Liver (tissue), 9 donors: ENCODE data around the gene MAB21L4. TPM values are rescaled to one million over a fixed set of nuclear protein-coding genes. Genes with fewer than 3 reads are reported as not detected.

ENCODE experiments used
- DNase-seq: peaks from one replicate; pipeline ENCODE4 v3.0.0-alpha.2; 2017; ENCODE audit warnings: low spot score
- H3K27ac ChIP-seq, 2 donors: one replicate each; pipeline ENCODE4 v1.7.0; 2013; ENCODE audit warnings: inconsistent platforms in 2 of 2, low read length in 2 of 2, control low read depth in 1 of 2, low read depth in 1 of 2, mild to moderate bottlenecking in 1 of 2
- H3K27me3 ChIP-seq, 4 donors: one replicate each; pipeline versions ENCODE4 v1.6.1 to v1.7.0; 2013; ENCODE audit warnings: low read length in 3 of 4, inconsistent platforms in 1 of 4, mild to moderate bottlenecking in 1 of 4, moderate library complexity in 1 of 4; ENCODE audit not compliant: control insufficient read depth in 4 of 4, insufficient read depth in 4 of 4
- H3K36me3 ChIP-seq, 4 donors: one replicate each; pipeline versions ENCODE4 v1.6.1 to v1.7.0; 2013; ENCODE audit warnings: low read length in 3 of 4, mild to moderate bottlenecking in 3 of 4, low read depth in 1 of 4, moderate library complexity in 1 of 4; ENCODE audit not compliant: control insufficient read depth in 4 of 4, insufficient read depth in 3 of 4
- H3K4me1 ChIP-seq, 4 donors: one replicate each; pipeline versions ENCODE4 v1.6.1 to v1.7.0; 2013; ENCODE audit warnings: low read length in 3 of 4, mild to moderate bottlenecking in 3 of 4, moderate library complexity in 1 of 4; ENCODE audit not compliant: control insufficient read depth in 4 of 4, insufficient read depth in 4 of 4
- H3K4me3 ChIP-seq, 3 donors: one replicate each; pipeline versions ENCODE4 v1.6.1 to v1.7.0; 2013; ENCODE audit warnings: low read length in 3 of 3, control low read depth in 1 of 3, low read depth in 1 of 3, mild to moderate bottlenecking in 1 of 3
- H3K9ac ChIP-seq, 2 donors: one replicate each; pipeline ENCODE4 v1.7.0; 2013; ENCODE audit warnings: low read length in 2 of 2, mild to moderate bottlenecking in 2 of 2, moderate library complexity in 2 of 2, control low read depth in 1 of 2, low read depth in 1 of 2
- H3K9me3 ChIP-seq, 4 donors: one replicate each; pipeline versions ENCODE4 v1.6.1 to v1.7.0; 2013; ENCODE audit warnings: low read length in 3 of 4; ENCODE audit not compliant: control insufficient read depth in 4 of 4
- CTCF ChIP-seq: fragments of 150-350 bp; IDR thresholded peaks from 2 replicates; pipeline ENCODE4 v1.5.1; 2017; ENCODE audit warnings: improper control_type of control experiment, low read depth, low read length; ENCODE audit not compliant: missing input control
- EGR1 ChIP-seq, 2 donors: IDR thresholded peaks; 2 replicates each; pipeline ENCODE4 v1.6.1; 2016 to 2018; ENCODE audit warnings: antibody characterized with exemption in 2 of 2, low read depth in 2 of 2
- FOXA1 ChIP-seq: IDR thresholded peaks from 2 replicates; pipeline ENCODE4 v1.6.1; 2016; ENCODE audit warnings: antibody characterized with exemption
- FOXA2 ChIP-seq: IDR thresholded peaks from 2 replicates; pipeline ENCODE4 v1.6.1; 2016; ENCODE audit warnings: antibody characterized with exemption
- GABPA ChIP-seq, 2 donors: IDR thresholded peaks in 1 of 2; conservative IDR thresholded peaks in 1 of 2; 2 replicates each; pipeline ENCODE4 v1.6.1; 2016; ENCODE audit warnings: antibody characterized with exemption in 2 of 2, mild to moderate bottlenecking in 1 of 2, moderate library complexity in 1 of 2
- HNF4A ChIP-seq, 2 donors: conservative IDR thresholded peaks; 2 replicates each; pipeline ENCODE4 v1.6.1; 2016; ENCODE audit warnings: antibody characterized with exemption in 2 of 2, mild to moderate bottlenecking in 2 of 2
- HNF4G ChIP-seq: IDR thresholded peaks from 2 replicates; pipeline ENCODE4 v1.6.1; 2016; ENCODE audit warnings: antibody characterized with exemption
- JUND ChIP-seq, 2 donors: IDR thresholded peaks; 2 replicates each; pipeline ENCODE4 v1.6.1; 2016; ENCODE audit warnings: antibody characterized with exemption in 2 of 2
- RAD21 ChIP-seq, 2 donors: IDR thresholded peaks; 2 replicates each; pipeline ENCODE4 v1.6.1; 2016; ENCODE audit warnings: antibody characterized with exemption in 2 of 2, mild to moderate bottlenecking in 2 of 2
- RXRA ChIP-seq, 2 donors: IDR thresholded peaks; 2 replicates each; pipeline ENCODE4 v1.6.1; 2017 to 2018; ENCODE audit warnings: antibody characterized with exemption in 2 of 2, mild to moderate bottlenecking in 1 of 2
- SP1 ChIP-seq: IDR thresholded peaks from 2 replicates; pipeline ENCODE4 v1.6.1; 2018; ENCODE audit warnings: antibody characterized with exemption, mild to moderate bottlenecking
- TAF1 ChIP-seq: conservative IDR thresholded peaks from 2 replicates; pipeline ENCODE4 v1.6.1; 2016; ENCODE audit warnings: antibody characterized with exemption, mild to moderate bottlenecking
- YY1 ChIP-seq: IDR thresholded peaks from 2 replicates; pipeline ENCODE4 v1.6.1; 2016; ENCODE audit warnings: antibody characterized with exemption, mild to moderate bottlenecking
- WGBS: extraction: QIAGEN DNeasy Blood & Tissue Kit; methylation state at CpG from one replicate; pipeline ENCODE4 v1.1.7; 2013; 5-methylcytosine and 5-hydroxymethylcytosine counted together
- polyA plus RNA-seq, 2 donors: library from polyadenylated mRNA; stranded (reverse) in 1 of 2; unstranded in 1 of 2; fragments of 200-250 nt in 1 of 2; fragments of >200 nt in 1 of 2; fragmentation: Nextera tagmentation in 1 of 2; extraction: Ambion mirVana in 1 of 2; gene quantifications; one replicate each; pipeline versions ENCODE4 v1.2.1 to v1.2.3, GENCODE V29; 2013 to 2015
- total RNA-seq, 2 donors: library from RNA; depleted of rRNA; stranded (reverse); fragments of >200 nt; gene quantifications; one replicate each; pipeline ENCODE4 v1.2.3, GENCODE V29; 2014
- TF ChIP-seq, protein P1 (sequence below): IDR thresholded peaks from 2 replicates; pipeline ENCODE4 v1.6.1; 2016; ENCODE audit warnings: antibody characterized with exemption
- TF ChIP-seq, protein P2 (sequence below): IDR thresholded peaks from 2 replicates; pipeline ENCODE4 v1.6.1; 2016; ENCODE audit warnings: antibody characterized with exemption, mild to moderate bottlenecking
- TF ChIP-seq, protein P3 (sequence below): IDR thresholded peaks from 2 replicates; pipeline ENCODE4 v1.6.1; 2016; ENCODE audit warnings: antibody characterized with exemption
- donor health status: healthy.
- donor health status: healthy.
- donor health status: healthy.
- donor health status: healthy.
- donor health status: healthy.

Gene MAB21L4
- total and polyA plus RNA-seq, 4 donors = 0.59 to 8.8 (median 1.1) TPM

DNA sequence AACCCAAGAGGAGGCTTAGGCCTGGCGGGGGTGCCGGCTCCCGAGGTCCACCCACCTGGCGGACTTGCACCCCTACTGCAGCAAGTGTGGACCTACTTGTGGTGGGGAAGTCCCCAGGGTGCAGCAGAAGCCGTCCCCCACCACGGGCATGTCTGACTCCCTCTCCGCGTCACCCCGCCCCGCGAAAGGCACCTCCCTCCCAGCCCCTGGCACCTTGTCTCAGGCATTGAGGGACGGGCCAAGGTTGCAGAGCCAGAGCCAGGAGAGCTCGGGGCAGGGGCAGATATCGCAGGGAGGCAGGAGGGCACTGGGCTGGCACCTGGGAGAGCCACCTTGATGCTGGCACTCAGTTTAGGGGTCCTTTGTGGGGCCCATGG lies 29.2 kb upstream of the MAB21L4 start:
- 87% methylated on average over 14 of the region's 14 CpGs for WGBS
- no peaks in the 10 kb centered on the region for H3K36me3 ChIP-seq
- H3K9ac ChIP-seq = no peak overlapping the region
- no peaks in the 10 kb centered on the region for H3K27me3 ChIP-seq
- no peak overlapping the region for H3K27ac ChIP-seq
- no peak overlapping the region for H3K4me3 ChIP-seq
- peak; percentile 14 for DNase-seq
- H3K4me1 ChIP-seq = peaks cover 0 to 1% (median 0%) of the 10 kb centered on the region in 4 donors
- no peak for TF ChIP-seq FOXA2
- no peak for TF ChIP-seq HNF4G
- TF ChIP-seq EGR1 (IDR thresholded peaks at IDR 0.05; ENCODE audit: low read depth in 2 of 2) = no peak
- no peak for TF ChIP-seq HNF4A (conservative IDR thresholded peaks at IDR 0.05)
- TF ChIP-seq, protein P1, sequence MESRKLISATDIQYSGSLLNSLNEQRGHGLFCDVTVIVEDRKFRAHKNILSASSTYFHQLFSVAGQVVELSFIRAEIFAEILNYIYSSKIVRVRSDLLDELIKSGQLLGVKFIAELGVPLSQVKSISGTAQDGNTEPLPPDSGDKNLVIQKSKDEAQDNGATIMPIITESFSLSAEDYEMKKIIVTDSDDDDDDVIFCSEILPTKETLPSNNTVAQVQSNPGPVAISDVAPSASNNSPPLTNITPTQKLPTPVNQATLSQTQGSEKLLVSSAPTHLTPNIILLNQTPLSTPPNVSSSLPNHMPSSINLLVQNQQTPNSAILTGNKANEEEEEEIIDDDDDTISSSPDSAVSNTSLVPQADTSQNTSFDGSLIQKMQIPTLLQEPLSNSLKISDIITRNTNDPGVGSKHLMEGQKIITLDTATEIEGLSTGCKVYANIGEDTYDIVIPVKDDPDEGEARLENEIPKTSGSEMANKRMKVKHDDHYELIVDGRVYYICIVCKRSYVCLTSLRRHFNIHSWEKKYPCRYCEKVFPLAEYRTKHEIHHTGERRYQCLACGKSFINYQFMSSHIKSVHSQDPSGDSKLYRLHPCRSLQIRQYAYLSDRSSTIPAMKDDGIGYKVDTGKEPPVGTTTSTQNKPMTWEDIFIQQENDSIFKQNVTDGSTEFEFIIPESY = no peak
- no peak for TF ChIP-seq RXRA (IDR thresholded peaks at IDR 0.05)
- TF ChIP-seq YY1 = no peak
- no peak for TF ChIP-seq GABPA (IDR thresholded peaks at IDR 0.05 in 1 of 2, conservative IDR thresholded peaks at IDR 0.05 in 1 of 2)
- no peak for TF ChIP-seq TAF1
- no peak for TF ChIP-seq SP1
- TF ChIP-seq, protein P2, sequence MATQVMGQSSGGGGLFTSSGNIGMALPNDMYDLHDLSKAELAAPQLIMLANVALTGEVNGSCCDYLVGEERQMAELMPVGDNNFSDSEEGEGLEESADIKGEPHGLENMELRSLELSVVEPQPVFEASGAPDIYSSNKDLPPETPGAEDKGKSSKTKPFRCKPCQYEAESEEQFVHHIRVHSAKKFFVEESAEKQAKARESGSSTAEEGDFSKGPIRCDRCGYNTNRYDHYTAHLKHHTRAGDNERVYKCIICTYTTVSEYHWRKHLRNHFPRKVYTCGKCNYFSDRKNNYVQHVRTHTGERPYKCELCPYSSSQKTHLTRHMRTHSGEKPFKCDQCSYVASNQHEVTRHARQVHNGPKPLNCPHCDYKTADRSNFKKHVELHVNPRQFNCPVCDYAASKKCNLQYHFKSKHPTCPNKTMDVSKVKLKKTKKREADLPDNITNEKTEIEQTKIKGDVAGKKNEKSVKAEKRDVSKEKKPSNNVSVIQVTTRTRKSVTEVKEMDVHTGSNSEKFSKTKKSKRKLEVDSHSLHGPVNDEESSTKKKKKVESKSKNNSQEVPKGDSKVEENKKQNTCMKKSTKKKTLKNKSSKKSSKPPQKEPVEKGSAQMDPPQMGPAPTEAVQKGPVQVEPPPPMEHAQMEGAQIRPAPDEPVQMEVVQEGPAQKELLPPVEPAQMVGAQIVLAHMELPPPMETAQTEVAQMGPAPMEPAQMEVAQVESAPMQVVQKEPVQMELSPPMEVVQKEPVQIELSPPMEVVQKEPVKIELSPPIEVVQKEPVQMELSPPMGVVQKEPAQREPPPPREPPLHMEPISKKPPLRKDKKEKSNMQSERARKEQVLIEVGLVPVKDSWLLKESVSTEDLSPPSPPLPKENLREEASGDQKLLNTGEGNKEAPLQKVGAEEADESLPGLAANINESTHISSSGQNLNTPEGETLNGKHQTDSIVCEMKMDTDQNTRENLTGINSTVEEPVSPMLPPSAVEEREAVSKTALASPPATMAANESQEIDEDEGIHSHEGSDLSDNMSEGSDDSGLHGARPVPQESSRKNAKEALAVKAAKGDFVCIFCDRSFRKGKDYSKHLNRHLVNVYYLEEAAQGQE = no peak
- TF ChIP-seq, protein P3, sequence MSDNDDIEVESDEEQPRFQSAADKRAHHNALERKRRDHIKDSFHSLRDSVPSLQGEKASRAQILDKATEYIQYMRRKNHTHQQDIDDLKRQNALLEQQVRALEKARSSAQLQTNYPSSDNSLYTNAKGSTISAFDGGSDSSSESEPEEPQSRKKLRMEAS = no peak
- H3K9me3 ChIP-seq = no peaks in the 10 kb centered on the region

- H3K27me3 ChIP-seq = no peaks in the 10 kb centered on the region
- no peak for TF ChIP-seq EGR1 (IDR thresholded peaks at IDR 0.05; ENCODE audit: low read depth in 2 of 2)
- TF ChIP-seq RAD21 (IDR thresholded peaks at IDR 0.05) = no peak
- TF ChIP-seq, protein P3 = no peak
- TF ChIP-seq GABPA (IDR thresholded peaks at IDR 0.05 in 1 of 2, conservative IDR thresholded peaks at IDR 0.05 in 1 of 2) = no peak
- TF ChIP-seq HNF4G = no peak
- no peak for TF ChIP-seq FOXA1
- TF ChIP-seq TAF1 = no peak
- no peak for TF ChIP-seq JUND (IDR thresholded peaks at IDR 0.05)
- no peak for TF ChIP-seq CTCF
- TF ChIP-seq HNF4A (conservative IDR thresholded peaks at IDR 0.05) = no peak
- TF ChIP-seq YY1 = no peak
- TF ChIP-seq, protein P1 = no peak
- TF ChIP-seq, protein P2 = no peak
- no peak for TF ChIP-seq FOXA2
- no peak for TF ChIP-seq SP1
- TF ChIP-seq RXRA (IDR thresholded peaks at IDR 0.05) = no peak
Measured at GRCh38 chr2:240922982-240923537, 27.1 kb upstream of the MAB21L4 start.

More at GRCh38 chr2:240922982-240923537, 27.1 kb upstream of the MAB21L4 start:
- peak; percentile 31 for DNase-seq
- H3K4me3 ChIP-seq = no peak overlapping the region
- peaks cover 0 to 1% (median 0%) of the 10 kb centered on the region in 4 donors for H3K4me1 ChIP-seq
- H3K9ac ChIP-seq = no peak overlapping the region
- no peaks in the 10 kb centered on the region for H3K36me3 ChIP-seq
- H3K9me3 ChIP-seq = no peaks in the 10 kb centered on the region
- no peak overlapping the region for H3K27ac ChIP-seq
- 77% methylated on average over 15 of the region's 15 CpGs for WGBS
